HCT116 (cell line): ENCODE measurements around the gene INTS6.

Experiments
- CTCF ChIP-seq, 3 experiments: fragments of 200-600 bp in 1 of 3; sonication (generic) in 1 of 3; IDR thresholded peaks in 2 of 3; conservative IDR thresholded peaks in 1 of 3; 2 replicates each; pipeline ENCODE4 v1.5.1; 2012 to 2017; ENCODE audit warnings: low read depth in 2 of 3, low read length in 2 of 3, antibody characterized with exemption in 1 of 3, borderline replicate concordance in 1 of 3, control low read depth in 1 of 3, mild to moderate bottlenecking in 1 of 3, mixed read lengths in 1 of 3, mixed run types in 1 of 3, moderate library complexity in 1 of 3; ENCODE audit not compliant: insufficient read depth in 1 of 3
- EZH2 ChIP-seq: fragments of 200-600 bp; sonication (generic); IDR thresholded peaks from 2 replicates; pipeline ENCODE4 v1.6.1; 2017; ENCODE audit warnings: antibody characterized with exemption, mixed run types
- EZH2phosphoT487 ChIP-seq: fragments of 200-600 bp; IDR thresholded peaks from 2 replicates; pipeline ENCODE4 v1.6.1; 2018; ENCODE audit warnings: antibody characterized with exemption, borderline replicate concordance
- POLR2A ChIP-seq: IDR thresholded peaks from 2 replicates; pipeline ENCODE4 v1.7.0; 2011; ENCODE audit warnings: borderline replicate concordance; ENCODE audit not compliant: insufficient read depth, insufficient read length; ENCODE audit errors: extremely low read depth
- YY1 ChIP-seq: IDR thresholded peaks from 2 replicates; pipeline ENCODE4 v1.6.1; 2011; ENCODE audit warnings: low read length, low read depth, moderate library complexity, mild to moderate bottlenecking; ENCODE audit not compliant: insufficient replicate concordance; ENCODE audit errors: extremely low read depth

- TF ChIP-seq CTCF (IDR thresholded peaks at IDR 0.05 in 2 of 3, conservative IDR thresholded peaks at IDR 0.05 in 1 of 3; ENCODE audit: borderline replicate concordance in 1 of 3, insufficient read depth in 1 of 3, low read depth in 2 of 3, low read length in 2 of 3) (no peak), YY1 (no peak), POLR2A (no peak), EZH2phosphoT487 (no peak), EZH2 (no peak)
Measured at GRCh38 chr13:51360489-51360888, 92.3 kb downstream of the INTS6 start.
